ENCODE results near the gene FTO. TPM values are rescaled to one million over a fixed set of nuclear protein-coding genes. Genes with fewer than 3 reads are reported as not detected.

The FTO gene
- polyA plus RNA-seq, 2 of the 4 experiments (the other 2 are of a cell fraction): 48.7 to 101 TPM

- FAIRE-seq: no peak
- Histone ChIP-seq H3K4me2 (no peak overlapping the region; the same call in 2 of the 3 replicates), H3K4me3 (no peak overlapping the region), H3K4me1 (peaks cover 43% of the 10 kb centered on the region), H3K9me3 (no peaks in the 10 kb centered on the region), H3K27ac (no peak overlapping the region)
- ATAC-seq: no peak
- POLR2A ChIA-PET: no interaction called here
- 90% methylated on average over 3 of the region's 3 CpGs for WGBS (ENCODE audit: missing lambda C conversion rate)
- CTCF ChIA-PET: interaction anchor here (1.4 to 2.0 kb wide), 2 partner anchors 121 to 1035 kb away, joined by 3 to 5 read pairs; no protein-coding TSS in a partner anchor
- TF ChIP-seq ZSCAN20 (CRISPR knock-in tag; IDR thresholded peaks at IDR 0.05) (no peak), TFCP2L1 (CRISPR knock-in tag; IDR thresholded peaks at IDR 0.05) (no peak), HDAC2 (IDR thresholded peaks at IDR 0.05) (no peak), CBX2 (IDR thresholded peaks at IDR 0.05; ENCODE audit: borderline replicate concordance, low read depth) (no peak), CBX8 (IDR thresholded peaks at IDR 0.05) (no peak), PHF8 (IDR thresholded peaks at IDR 0.05; ENCODE audit: borderline replicate concordance, low read depth) (no peak)
- DNase-seq (ENCODE audit: low read depth in 1 of 2, low spot score in 1 of 2): no peak
Observed at GRCh38 chr16:53894686-53895085, 190.7 kb downstream of the FTO start.

GRCh38 chr16:53895433-53895832 is 191.5 kb downstream of the FTO start:
- ATAC-seq (no peak), FAIRE-seq (no peak), DNase-seq (ENCODE audit: low read depth in 1 of 2, low spot score in 1 of 2) (no peak)
- TF ChIP-seq ATOH8 (CRISPR knock-in tag; IDR thresholded peaks at IDR 0.05; ENCODE audit: low read depth) (no peak), RARB (CRISPR knock-in tag; IDR thresholded peaks at IDR 0.05) (no peak), CBX2 (IDR thresholded peaks at IDR 0.05; ENCODE audit: borderline replicate concordance, low read depth) (no peak), POLR2AphosphoS2 (conservative IDR thresholded peaks at IDR 0.05; ENCODE audit: low read length) (no peak), CEBPB (IDR thresholded peaks at IDR 0.05) (no peak), GATA3 (IDR thresholded peaks at IDR 0.05; ENCODE audit: borderline replicate concordance) (no peak), MYC (IDR thresholded peaks at IDR 0.05; ENCODE audit: borderline replicate concordance, low read length) (no peak), FOSL2 (IDR thresholded peaks at IDR 0.05) (no peak), FOSL2 (CRISPR knock-in tag; IDR thresholded peaks at IDR 0.05) (no peak), RCOR1 (IDR thresholded peaks at IDR 0.05; ENCODE audit: low read depth, low read length) (no peak), TFCP2L1 (CRISPR knock-in tag; IDR thresholded peaks at IDR 0.05) (no peak), ZC3H11A (IDR thresholded peaks at IDR 0.05) (no peak), RFX5 (IDR thresholded peaks at IDR 0.05) (no peak)
- H3K4me3 ChIP-seq: no peak overlapping the region
- no peak overlapping the region for H3K27ac ChIP-seq
- ChIA-PET CTCF (interaction anchor here (0.8 to 2.0 kb wide), 3 partner anchors 21 to 1034 kb away, joined by 3 to 5 read pairs (median 3); no protein-coding TSS in a partner anchor), POLR2A (no interaction called here)
- H3K4me1 ChIP-seq: peaks cover 44% of the 10 kb centered on the region
- H3K9me3 ChIP-seq: no peaks in the 10 kb centered on the region
- no peak overlapping the region for H3K4me2 ChIP-seq
- WGBS (ENCODE audit: missing lambda C conversion rate): 90% methylated on average over 2 of the region's 2 CpGs

- DNase-seq (ENCODE audit: low read depth in 1 of 2, low spot score in 1 of 2) (no peak), ATAC-seq (no peak), FAIRE-seq (no peak)
- TF ChIP-seq ZSCAN20 (CRISPR knock-in tag; IDR thresholded peaks at IDR 0.05): no peak
- POLR2A ChIA-PET: no interaction called here
- H3K4me2 ChIP-seq: no peak overlapping the region
- no peak overlapping the region for H3K4me3 ChIP-seq
- H3K9me3 ChIP-seq: no peaks in the 10 kb centered on the region
- WGBS (ENCODE audit: missing lambda C conversion rate): 99% methylated on average over 2 of the region's 2 CpGs
- CTCF ChIA-PET: interaction anchor here (0.8 to 2.0 kb wide), 3 partner anchors 20 to 1034 kb away, joined by 3 to 5 read pairs (median 3); no protein-coding TSS in a partner anchor
- H3K27ac ChIP-seq: no peak overlapping the region
- peaks cover 44% of the 10 kb centered on the region for H3K4me1 ChIP-seq
Observed at GRCh38 chr16:53895851-53896250, 191.9 kb downstream of the FTO start.

- ChIA-PET POLR2A (no interaction called here), CTCF (interaction anchor here (1.6 to 2.0 kb wide), 2 partner anchors 21 to 123 kb away, joined by 4 to 5 read pairs; no protein-coding TSS in a partner anchor)
- TF ChIP-seq EHMT2 (IDR thresholded peaks at IDR 0.05; ENCODE audit: low read depth) (no peak), PBX3 (IDR thresholded peaks at IDR 0.05) (no peak), MYC (IDR thresholded peaks at IDR 0.05; ENCODE audit: borderline replicate concordance, low read length) (no peak), TP53 (CRISPR knock-in tag; IDR thresholded peaks at IDR 0.05) (no peak), USF2 (IDR thresholded peaks at IDR 0.05) (no peak), CBX8 (IDR thresholded peaks at IDR 0.05) (no peak), JUNB (IDR thresholded peaks at IDR 0.05) (no peak), RFX5 (IDR thresholded peaks at IDR 0.05) (no peak), SREBF2 (IDR thresholded peaks at IDR 0.05) (no peak), EP300 (IDR thresholded peaks at IDR 0.05) (no peak)
- 91% methylated on average over 7 of the region's 7 CpGs for WGBS (ENCODE audit: missing lambda C conversion rate)
- H3K27ac ChIP-seq: no peak overlapping the region
- no peak overlapping the region for H3K4me2 ChIP-seq
- no peak for DNase-seq (ENCODE audit: low read depth in 1 of 2, low spot score in 1 of 2)
- ATAC-seq: no peak
- no peak overlapping the region for H3K4me3 ChIP-seq
- FAIRE-seq: no peak
- H3K9me3 ChIP-seq: no peaks in the 10 kb centered on the region
- H3K4me1 ChIP-seq: peaks cover 44% of the 10 kb centered on the region
Observed at GRCh38 chr16:53896722-53897121, 192.8 kb downstream of the FTO start.

All from A549 (cell line).